ENCODE data around the gene PRKAA1.

Gene PRKAA1

DNA sequence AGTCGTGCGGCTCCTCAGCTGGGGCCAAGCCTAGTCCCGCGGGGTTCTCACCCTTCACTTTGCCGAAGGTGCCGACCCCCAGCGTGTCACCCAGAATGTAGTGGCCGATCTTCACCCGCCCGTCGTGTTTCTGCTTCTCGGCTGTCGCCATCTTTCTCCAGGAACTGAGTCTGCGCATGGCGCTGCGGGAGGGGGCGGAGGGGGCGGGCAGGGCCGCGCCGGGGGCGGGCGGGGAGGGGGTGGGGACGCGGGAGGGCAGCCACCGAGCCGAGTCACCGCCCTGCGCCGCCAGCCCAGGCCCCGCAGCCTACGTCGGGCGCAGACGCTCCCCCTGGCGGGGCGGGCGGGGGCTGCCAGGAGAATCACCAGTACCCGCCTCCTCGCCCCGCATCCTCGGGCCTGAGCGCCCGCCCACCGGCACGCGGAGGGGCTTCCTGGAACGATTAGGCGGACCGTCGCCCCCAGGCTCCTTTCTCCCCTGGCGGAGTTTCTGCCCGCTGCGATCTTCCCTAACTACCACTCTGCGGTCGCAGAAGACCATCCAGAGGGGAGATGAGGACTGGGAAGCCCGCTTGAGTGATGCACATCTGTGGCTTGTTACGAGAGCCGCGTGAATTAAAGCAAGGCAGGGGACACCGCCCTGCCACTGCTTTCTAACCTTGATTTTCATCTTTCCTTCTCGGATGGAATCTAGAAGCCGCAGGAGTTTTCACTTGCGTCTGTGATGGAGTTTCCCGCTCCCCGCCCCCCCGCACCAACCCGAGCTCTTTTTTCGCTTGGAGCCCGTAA is at the start of gene PRKAA1:
Gene PRKAA1 (minus strand): TSS at position 363 of the 789 bp plus-strand sequence. CDS start 185 bp downstream, at position 178.
- peak; percentile 71 to 75 for DNase-seq (ENCODE audit: low read depth in 2 of 2)

DNA sequence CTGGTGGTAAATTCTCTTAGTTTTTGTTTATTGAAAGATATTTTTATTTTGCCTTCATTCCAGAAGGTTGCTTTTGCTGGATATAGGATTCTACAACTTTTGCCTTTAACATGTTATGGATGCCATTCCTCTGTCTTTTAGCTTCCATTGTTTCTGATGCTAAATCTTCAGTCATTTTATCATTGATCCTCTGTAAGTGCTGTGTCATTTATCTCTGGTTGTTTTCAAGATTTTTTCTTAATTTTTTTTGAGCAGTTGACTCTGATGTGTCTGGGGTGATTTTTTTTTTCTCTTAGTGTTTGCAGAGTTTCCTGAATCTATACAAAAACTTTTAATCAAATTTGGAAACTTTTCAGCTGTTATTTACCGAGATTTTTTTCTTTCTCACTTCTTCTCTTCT is 49.4 kb upstream of the PRKAA1 start:
- no peak for DNase-seq (ENCODE audit: low read depth in 2 of 2)

DNA sequence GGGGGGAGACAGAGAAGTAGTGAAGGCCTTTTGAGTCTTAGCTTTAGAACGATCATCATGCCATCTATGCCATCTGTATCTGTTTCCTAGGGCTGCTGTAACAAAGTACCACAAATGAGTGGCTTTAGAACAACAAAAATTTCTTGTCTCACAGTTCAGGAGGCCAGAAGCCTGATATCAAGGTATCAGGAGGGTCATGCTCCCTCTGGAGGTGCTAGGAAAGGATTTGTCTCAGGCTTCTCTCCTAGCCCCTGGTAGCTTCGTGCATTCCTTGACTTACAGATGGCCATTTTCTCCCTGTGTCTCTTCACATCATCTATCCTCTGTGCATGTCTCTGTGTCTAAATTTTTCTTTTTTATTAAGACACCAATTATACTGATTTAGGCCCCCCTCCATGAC is 48.2 kb upstream of the PRKAA1 start:
- no peak for DNase-seq (ENCODE audit: low read depth in 2 of 2)

DNA sequence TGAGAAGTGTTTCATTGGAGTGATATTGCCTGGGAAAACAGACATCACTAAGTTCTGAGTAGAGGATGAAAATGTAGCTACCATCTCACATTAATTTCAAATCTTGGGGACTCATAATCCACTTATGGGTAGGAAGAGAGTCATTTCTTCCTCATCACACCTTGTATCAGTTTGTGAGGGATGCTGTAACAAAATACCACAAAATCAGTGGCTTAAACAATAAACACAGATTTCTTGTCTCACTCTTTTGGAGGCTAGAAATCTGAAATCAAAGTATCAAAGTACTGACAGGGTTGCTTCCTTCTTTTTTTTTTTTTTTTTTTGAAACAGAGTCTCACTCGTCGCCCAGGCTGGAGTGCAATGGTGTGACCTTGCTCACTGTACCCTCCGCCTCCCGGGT is 46.4 kb upstream of the PRKAA1 start:
- no peak for DNase-seq (ENCODE audit: low read depth in 2 of 2)

DNA sequence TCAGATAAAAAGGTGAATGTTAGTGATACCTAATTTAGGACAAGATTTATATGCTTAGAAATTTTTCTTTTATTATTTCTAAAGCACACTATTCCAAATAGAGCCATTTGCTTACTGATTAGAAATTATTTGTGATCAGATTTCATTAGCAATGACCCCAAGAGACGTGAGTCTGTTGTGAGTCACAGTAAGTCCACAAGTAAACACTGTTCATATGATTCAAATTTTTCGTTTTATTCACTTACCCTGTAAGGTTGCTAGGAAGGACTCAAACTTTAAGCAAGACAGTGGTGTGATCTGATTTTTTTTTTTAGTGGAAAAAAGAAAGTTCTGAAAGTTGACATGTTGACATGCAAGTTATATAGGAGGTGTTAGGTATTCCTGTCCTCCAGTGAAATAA is 44.2 kb upstream of the PRKAA1 start:
- DNase-seq (ENCODE audit: low read depth in 2 of 2) = no peak

DNA sequence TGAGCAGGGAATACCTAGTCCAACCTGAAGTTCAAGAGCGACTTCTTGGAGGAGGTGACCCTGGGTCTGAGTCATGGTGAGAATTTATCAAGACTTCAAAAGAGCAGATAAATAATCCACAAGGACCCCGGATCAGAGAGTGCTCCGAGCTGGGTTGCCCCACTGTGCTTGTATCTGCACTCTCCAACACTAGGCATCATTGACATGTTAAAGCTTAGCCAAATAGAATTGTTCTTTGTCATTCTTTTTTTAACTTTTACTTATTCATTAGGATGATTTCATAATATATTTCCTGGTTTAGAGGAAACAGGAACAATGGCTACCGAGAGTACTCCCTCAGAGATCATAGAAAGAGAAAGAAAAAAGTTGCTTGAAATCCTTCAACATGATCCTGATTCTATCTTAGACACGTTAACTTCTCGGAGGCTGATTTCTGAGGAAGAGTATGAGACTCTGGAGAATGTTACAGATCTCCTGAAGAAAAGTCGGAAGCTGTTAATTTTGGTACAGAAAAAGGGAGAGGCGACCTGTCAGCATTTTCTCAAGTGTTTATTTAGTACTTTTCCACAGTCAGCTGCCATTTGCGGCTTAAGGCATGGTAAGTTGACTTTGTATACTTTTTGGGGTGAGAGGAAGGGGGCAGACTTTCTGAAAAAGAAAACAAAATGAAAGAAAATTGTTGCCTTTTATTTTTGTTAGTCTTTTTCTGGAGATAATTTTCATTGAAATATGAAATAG is 43.1 kb upstream of the PRKAA1 start, which contains the start of gene CARD6:
Gene CARD6 (plus strand): TSS at position 300 of the 738 bp plus-strand sequence. CDS start 16 bp downstream, at position 316.
- DNase-seq (ENCODE audit: low read depth in 2 of 2) = no peak

DNA sequence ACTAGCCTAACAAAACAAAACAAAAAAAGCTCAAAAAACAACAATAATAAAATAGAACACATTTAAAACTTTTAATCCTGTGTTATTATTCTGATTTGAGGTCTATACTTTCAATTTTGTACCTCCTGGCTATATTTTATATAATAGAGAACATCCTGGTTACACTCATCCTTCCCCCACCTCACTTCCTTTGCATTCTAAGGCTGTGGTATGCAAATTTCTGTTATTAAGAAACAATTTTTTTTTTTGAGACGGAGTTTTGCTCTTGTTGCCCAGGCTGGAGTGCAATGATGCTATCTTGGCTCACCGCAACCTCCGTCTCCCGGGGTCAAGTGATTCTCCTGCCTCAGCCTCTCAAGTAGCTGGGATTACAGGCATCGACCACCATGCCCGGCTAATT is 39.9 kb upstream of the PRKAA1 start:
- no peak for DNase-seq (ENCODE audit: low read depth in 2 of 2)

DNA sequence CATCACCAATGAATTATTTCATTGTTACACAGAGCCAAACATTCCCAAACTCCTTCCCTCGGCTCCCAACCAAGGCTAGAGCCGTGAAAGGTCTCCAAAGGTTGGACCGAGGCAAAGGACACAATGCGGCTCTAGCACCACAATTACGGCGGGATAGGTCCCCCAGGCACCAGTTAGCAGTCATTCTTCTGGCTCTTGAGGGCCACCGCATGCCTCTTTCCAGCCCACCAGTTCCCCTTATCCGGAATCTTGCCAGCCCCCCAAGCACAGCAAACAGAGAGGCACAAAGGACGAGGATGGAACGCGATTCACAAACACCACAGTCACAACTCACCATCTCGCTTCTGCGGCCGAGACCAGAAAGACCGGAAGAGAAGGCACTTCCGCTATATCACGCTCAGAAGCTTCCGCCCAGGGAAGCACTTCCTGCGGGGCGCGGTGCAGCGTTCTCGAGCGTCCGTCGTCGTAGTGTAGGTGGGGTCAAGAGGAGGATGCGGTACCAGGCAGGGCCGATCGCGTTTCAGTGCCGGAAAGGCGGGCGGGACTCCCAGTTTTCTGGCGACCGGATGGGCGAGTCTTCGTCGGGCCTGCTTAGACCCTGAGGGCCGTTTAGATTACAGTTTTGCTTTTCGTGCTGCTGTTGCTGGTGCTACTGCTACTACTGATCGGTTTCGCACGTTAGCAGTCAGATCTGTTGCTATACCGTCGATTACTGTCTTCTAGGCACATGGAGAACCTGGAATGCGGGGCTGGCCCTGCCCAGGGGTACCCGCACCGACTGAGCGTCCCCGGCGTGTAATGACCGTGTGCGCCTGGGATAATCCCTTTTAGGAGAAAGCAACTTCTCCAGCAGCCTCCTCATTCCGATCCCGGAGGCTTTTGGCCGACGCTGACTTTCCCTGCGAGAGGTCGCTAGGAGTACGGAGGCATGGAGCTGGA is 36.9 kb upstream of the PRKAA1 start, which contains the start of gene RPL37:
Gene RPL37 (minus strand): TSS at position 374 of the 939 bp plus-strand sequence. CDS start 37 bp downstream, at position 337.
- DNase-seq (ENCODE audit: low read depth in 2 of 2) = peak; percentile 94 to 95

DNA sequence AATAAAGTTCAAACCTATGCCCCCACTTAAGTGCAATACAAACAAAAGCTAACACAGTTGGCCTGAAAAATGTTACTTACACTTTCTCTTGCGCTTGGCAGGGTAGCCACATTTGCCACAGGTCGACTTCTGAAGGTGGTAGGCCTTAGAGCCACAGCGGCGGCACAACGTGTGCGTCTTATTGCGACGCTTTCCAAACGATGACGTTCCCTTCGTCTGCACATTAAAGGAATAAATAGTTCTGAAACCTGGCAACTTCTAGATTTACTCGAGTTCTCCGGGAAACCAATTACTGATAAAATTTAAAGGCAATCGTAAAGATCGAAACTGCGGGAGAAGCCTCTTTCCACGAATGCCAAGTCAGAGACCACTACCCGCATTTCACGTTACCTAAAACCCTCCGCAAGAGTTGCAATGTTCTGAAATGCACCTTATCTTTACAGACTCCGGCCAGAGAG is 36.2 kb upstream of the PRKAA1 start:
- no peak for DNase-seq (ENCODE audit: low read depth in 2 of 2)

DNA sequence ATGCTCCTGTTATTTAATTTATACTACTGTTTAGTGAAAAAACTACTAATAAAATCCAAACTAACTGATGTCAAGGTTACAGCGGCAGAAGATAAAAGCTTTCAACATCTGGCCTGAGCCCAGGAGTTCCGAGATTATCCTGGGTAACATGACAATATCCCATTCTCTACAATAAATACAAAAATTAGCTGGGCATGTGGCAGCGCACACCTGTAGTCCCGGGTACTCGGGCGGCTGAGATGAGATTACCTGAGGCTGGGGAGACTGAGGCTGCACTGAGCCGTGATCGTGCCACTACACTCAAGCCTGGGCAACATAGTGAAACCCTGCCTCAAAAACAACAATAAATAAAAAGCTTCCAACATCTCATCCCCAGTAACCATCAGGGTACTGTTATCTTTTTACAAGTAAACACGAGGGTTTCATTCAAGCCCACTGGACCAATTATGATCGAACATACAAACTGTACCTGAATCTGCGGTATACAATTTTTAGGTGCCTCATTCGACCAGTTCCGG is 35.6 kb upstream of the PRKAA1 start:
- no peak for DNase-seq (ENCODE audit: low read depth in 2 of 2)

DNA sequence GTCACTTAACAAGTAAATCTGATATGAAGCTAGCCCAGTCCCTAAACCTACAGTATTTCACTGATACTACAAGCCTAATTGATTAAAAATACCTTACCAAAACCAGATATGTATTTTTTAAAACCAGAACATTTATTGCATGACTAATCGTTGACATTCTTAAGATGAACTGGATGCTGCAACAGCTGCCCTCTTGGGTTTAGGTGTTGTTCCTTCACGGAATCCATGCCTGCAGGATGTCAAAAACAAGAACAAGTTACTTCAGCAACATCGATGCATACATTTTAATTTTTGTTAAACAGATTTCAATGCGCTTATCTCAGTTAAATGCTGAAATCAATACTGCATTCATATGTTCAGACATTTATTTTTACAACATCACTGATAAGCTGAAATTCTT is 34.2 kb upstream of the PRKAA1 start:
- DNase-seq (ENCODE audit: low read depth in 2 of 2) = no peak

DNA sequence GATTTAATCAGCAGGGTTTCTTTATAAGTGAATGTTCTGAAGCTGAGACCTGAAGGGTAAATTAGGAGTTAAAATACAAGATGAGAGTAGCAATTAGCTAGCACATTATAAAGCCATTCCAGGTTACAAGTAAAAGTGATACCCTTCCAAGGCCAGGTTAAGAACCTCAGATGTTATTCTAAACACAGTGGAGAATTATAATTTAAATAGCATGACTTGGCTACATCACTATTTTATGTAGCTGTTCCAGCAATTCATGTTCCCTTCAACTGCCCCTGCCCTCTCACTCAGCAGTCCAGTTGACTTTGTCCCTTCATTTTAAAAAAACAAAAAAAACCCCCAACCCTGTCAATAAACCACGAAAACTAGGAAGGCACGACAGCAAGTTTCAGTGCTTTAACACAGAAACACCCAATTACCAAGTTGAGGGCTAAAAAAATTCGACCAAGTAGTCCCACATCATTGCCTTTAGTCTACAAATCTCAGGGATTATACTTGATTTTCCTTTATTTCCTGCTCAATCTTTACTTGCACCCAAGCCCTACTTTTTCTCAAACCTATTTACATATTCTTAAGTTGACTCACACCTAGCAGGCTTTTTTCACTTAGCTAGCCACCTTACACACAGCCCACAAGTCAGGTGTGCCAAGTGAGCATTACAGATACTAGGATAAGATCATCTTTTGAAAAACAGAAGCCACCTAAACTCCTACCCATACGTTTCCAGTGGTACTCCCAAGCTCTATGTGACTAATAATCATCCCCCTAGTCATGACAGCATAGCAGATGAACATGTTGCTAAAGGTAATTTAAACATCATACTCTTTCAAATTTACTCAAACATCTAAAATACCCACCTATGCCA is 33.4 kb upstream of the PRKAA1 start:
- DNase-seq (ENCODE audit: low read depth in 2 of 2) = no peak

DNA sequence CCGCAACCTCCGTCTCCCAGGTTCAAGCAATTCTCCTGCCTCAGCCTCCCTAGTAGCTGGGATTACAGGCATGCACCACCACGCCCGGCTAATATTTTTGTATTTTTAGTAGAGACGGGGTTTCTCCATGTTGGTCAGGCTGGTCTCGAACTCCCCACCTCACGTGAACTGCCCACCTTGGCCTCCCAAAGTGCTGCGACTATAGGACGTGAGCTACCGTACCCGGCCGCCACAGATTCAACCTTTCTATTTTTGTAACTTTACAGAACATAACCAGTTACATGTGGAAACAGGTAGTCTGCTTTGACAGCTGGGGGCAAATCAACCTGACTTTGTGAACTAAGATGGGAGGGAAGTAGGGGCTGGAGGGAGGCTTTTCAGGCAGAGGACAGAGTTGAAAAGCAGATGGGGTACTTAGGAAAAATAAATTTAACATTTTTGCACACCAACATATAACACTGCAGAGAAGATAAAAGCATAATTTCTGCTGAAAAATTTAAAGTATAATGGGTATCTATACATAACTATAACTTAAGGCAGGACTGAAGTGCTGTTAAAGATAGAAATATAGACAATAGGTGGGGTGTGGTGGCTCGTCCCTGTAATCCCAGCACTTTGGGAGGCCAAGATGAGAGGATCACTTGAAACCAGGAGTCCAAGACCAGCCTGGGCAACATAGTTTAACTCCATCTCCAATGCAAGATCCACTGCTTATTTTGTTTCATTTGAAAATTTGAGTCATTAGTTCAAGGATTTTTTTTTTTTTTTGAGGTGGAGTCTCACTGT is 31.8 kb upstream of the PRKAA1 start:
- no peak for DNase-seq (ENCODE audit: low read depth in 2 of 2)

DNA sequence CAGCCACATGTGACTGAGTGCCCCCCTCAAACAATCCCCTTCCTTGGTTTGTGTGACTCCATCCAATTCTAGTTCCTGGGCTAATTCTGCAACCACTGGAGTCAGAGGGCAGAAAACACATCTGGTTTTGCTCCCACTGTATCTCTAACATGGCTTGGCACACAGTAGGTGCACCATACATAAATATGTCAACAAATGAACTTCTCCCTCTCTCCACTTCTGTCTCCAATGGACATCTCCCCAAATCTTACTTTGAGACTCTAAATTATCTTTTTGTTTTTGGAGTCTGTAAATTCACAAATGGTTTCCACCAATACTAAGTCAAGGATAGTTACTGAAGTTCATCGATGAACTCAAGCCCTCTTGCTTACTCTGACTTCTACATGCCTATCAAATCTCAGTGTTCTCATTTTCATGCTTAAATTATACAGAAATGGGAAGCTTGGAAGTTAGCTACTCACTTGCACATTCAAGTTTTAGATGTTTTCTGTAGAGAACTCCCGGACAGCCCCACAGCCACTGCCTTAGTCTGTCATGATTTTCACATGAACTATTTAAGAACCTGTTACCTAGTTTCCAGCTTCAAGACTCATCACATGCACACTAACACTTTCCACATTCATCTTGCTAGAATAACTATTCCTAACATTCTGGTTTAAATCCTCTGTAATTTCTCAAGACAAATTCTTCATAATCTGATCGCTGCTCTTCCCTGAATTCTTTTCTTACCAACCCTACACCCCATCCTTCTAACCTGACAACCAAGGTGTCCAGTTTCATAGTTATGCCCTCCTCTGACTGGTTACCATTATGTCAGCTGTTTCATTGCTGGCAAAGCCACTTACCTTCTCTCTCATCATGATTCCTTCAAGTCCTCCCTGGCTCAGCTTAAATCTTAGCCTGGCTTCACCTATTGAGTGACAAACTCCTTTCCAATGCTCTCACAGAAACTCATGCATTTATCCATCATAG is 30.8 kb upstream of the PRKAA1 start:
- no peak for DNase-seq (ENCODE audit: low read depth in 2 of 2)

DNA sequence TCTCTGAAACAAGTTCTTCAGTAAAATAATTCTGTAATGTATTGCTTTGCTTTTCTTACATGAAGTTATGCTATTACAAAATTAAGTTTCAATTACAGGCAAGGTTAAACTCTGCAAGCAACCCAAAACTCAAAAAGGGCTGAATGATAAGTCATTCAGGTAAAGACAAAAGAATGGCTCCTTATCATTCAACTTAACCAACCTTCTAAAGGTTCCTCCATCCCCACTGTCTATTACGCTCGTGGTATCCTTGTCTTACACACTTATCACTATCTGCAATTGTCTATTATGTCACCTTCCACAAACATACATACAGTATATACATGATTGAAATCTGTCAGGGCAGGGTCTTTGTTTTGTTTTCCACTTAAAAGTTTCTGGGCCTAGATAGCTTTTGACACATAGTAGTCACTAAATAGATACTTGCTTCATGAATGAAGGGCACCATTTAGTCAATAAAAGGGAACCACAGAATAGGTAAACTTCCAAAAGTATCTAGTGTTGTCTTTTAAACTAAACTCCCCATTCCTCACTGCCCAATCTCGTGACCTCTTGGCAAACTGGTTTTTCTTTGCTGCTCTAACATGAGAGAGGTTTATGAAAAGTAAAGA is 30.0 kb upstream of the PRKAA1 start:
- DNase-seq (ENCODE audit: low read depth in 2 of 2) = no peak

DNA sequence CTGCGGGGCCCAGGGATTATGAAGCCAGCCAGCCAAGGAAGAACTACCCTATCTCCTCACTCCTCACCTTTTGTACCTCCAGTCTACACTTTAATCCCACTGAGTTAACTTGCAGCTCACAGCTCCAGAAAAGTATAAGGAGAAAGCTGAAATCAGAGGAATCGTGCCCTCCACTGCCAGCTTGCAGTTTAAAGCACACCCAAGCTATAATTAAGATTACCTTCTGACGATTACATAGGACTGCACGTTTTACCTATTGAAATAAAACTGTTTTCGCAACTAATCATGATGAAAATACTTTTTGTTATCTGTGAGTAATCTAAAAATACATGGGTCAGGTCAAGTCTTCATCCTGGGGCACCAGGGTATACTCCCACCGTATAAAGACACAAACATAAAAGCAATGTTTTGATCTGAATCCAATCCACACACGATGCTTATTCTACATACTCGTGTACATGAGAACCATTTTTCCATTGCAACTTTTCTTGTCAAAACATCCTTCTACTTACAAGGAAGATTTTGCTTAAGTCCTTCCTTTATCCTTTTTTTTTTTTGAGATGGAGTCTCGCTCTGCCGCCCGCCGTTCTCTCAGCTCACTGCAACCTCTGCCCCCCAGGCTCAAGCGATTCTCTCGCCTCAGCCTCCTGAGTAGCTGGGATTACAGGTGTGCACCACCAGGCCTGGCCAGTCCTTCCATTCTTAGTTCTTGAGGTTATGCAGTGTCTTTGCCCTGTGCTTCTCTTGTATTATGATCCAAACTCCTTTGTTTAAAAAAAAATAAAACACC is 29.2 kb upstream of the PRKAA1 start:
- DNase-seq (ENCODE audit: low read depth in 2 of 2) = no peak

DNA sequence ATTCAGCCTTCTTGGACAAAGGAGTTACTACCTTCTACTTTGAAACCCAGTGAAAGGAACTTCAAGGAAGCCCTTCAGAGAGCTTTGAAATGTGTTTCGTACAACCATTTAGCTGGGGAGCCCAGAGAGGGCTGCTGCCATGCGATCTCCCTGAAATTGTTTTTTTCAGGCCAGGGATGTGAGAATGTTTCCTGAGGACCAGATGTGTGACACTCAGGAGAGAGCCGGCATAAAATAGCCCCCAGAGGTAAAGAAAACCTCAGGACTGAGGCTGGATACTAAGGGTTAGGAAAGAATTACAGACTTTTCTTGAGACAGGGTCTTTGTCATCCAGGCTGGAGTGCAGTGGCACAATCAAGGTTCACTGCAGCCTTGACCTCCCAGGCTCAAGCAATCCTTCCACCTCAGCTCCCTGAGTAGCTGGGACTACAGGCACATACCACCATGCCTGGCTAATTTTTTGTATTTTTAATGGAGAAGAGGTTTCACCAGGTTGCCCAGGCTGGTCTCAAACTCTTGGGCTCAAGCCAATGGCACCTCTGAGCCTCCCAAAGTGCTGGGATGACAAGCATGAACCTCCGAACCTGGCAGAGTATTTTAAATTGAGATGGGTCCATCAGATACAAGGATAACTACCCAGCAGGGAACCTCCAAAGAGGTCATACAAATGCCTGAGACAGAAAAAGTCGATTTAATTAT is 28.5 kb upstream of the PRKAA1 start:
- DNase-seq (ENCODE audit: low read depth in 2 of 2) = no peak
